ENCODE results near the gene CFAP410. TPM values are rescaled to one million over a fixed set of nuclear protein-coding genes. Genes with fewer than 3 reads are reported as not detected.

The CFAP410 gene
- 18.2 TPM for polyA plus RNA-seq (ENCODE audit: insufficient read length)
- long read RNA-seq, donor 1, partial matches to known transcripts, result 0 of 9 reads
- long read RNA-seq, donor 1, other reads (novel, unspliced or antisense), result 5 of 9 reads
- long read RNA-seq, donor 2, partial matches to known transcripts, result 0 of 1 reads
- long read RNA-seq, donor 2, other reads (novel, unspliced or antisense), result 0 of 1 reads
- long read RNA-seq, donor 3, partial matches to known transcripts, result 0 of 4 reads
- long read RNA-seq, donor 3, other reads (novel, unspliced or antisense), result 0 of 4 reads
- long read RNA-seq, donor 4, partial matches to known transcripts, result 5 of 5 reads
- long read RNA-seq, donor 4, other reads (novel, unspliced or antisense), result 0 of 5 reads
- long read RNA-seq, donor 5, partial matches to known transcripts, result 0 of 14 reads
- long read RNA-seq, donor 5, other reads (novel, unspliced or antisense), result 14 of 14 reads
- long read RNA-seq, donor 6, partial matches to known transcripts, result 0 of 9 reads
- long read RNA-seq, donor 6, other reads (novel, unspliced or antisense), result 8 of 9 reads
- long read RNA-seq, donor 7, partial matches to known transcripts, result 0 of 6 reads
- long read RNA-seq, donor 7, other reads (novel, unspliced or antisense), result 6 of 6 reads
- long read RNA-seq, donor 8, result 0 reads

DNA sequence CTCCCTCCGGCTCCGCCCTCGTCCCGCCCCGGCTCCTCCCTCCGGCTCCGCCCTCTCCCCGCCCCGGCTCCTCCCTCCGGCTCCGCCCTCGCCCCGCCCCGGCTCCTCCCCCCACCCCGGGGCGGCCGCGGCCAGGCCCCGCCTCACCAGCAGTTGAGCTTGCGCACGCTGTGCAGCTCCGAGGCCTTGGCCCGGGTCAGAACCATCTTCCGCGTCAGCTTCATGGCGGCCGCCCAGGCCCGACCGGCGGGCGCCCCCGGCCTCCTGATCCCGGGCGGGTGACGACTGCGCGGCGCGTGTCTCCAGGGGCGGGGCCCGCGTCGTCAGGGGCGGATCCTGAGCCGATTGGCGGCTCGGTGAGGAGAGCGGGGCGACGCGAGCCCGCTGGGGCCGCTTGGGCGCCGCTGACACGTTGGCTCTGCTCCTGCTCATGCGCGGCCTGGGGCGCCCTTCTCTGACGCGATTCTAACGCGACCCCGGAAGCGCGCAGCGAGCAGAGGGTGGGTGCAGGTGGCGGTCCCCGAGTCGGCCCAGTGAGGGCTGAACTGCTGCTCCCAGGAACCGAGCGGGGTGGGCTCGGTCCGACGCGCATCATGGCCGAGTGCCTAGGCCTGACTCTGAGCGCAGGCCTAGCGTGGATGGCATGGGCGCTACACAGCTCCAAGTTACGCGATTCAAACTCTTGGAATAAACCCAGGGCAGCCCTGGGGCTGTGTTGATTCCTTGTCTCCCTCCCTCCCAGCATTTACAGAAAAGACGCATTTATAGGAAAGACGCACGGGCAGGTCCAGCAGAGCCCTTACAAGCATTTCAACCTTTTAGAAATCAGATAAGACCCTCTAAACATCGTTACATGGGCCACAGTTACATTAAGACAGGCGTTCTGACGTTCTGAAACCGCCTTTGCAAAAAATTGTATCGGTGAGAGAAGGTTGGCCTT lies at the start of gene CFAP410:
CFAP410 (minus strand) TSS at position 420 of the 940 bp plus-strand sequence; CDS start at position 224, 196 bp downstream.
- DNase-seq, result peak; percentile 90

DNA sequence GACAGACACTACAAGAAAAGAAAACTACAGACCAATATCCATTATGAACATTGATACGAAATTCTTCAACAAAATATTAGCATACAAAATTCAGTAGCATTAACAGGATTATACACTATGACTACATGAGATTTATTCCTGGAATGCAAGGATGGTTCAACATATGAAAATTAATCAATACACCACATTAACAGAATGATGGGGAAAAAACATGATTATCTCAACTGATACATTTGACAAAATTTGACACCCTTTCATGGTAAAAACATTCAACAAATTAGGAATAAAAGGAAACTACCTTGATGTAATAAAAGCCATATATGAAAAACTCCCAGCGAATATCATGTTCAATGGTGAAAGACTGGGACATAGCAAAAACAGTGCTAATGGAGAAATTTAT lies 45.8 kb upstream of the CFAP410 start:
- DNase-seq, result no peak

DNA sequence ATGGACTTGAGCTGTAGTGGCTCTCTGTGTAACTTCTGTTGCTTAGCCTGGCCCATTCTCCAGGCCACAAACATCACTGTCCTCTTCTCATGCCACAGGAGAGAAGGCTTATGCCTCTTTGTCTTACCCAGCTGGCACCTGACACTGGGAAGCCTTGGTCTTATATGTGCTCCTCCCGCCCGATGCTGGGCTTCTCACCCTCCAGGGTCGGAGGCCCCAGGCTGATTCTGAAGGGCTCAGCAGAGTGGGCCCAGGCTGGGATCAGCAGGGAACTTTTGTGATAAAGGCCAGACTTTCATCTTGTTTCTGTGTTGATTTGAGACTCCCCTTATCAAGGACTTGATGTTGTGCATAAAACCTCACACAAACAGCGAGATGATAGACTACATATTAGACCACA lies 44.0 kb upstream of the CFAP410 start:
- DNase-seq, result no peak

DNA sequence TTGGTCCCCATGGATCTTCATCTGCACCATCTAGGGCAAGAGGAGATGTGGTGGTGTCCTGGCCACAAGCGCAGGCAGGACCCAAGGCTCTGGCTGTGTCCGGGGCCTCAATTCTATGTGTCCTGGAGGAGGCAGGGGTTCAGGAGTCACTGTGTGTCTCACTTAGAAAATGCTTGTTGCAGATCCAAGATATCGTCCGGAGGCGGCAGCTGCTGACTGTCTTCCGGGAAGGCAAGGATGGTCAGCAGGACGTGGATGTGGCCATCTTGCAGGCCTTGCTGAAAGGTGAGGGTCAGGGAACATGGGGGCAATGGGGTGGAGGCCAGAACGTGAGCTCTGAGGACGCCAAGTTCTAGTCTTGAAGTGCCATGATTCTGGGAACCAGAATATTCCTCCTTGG lies 43.3 kb upstream of the CFAP410 start:
- DNase-seq, result no peak

DNA sequence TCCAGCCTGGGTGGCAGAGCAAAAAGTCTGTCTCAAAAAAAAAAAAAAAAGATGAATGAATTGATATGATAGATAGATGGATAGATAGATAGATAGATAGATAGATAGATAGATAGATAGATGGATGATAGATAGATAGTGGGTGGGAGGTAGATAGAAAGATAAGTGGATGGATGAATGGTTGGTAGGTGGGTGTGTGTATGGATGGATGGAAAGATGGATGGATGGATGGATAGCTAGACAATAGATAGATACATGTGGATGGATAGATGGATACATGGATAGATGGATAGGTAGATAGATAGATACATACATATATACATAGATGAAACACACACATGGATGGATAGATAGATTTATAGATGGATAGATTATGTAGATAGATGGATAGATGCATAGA lies 42.7 kb upstream of the CFAP410 start:
- DNase-seq, result no peak

DNA sequence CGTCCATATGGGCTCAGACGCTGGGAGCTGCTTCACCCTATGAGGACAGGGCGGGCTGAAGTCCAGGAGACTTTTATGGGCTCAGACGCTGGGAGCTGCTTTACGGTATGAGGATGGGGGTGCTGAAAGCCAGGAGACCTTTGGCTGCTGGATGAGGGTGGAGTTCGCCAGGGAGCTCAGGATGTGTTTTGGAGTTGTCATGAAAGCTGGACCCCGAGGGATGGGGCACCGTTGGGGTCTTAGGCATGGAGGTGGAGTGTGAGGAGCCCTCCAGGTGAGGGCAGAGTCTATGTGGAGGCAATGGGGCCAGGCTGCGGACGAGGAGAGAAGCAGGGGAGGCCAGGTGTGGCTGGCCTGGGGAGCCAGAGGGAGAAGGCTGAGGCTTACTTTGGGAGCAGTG lies 41.7 kb upstream of the CFAP410 start:
- no peak for DNase-seq

- no peak for DNase-seq
Measured at GRCh38 chr21:44379991-44380865, 41.0 kb upstream of the CFAP410 start.

GRCh38 chr21:44379515-44379848 lies 40.3 kb upstream of the CFAP410 start:
- no peak for DNase-seq

- DNase-seq, result no peak
Measured at GRCh38 chr21:44378646-44379514, 39.7 kb upstream of the CFAP410 start.

DNA sequence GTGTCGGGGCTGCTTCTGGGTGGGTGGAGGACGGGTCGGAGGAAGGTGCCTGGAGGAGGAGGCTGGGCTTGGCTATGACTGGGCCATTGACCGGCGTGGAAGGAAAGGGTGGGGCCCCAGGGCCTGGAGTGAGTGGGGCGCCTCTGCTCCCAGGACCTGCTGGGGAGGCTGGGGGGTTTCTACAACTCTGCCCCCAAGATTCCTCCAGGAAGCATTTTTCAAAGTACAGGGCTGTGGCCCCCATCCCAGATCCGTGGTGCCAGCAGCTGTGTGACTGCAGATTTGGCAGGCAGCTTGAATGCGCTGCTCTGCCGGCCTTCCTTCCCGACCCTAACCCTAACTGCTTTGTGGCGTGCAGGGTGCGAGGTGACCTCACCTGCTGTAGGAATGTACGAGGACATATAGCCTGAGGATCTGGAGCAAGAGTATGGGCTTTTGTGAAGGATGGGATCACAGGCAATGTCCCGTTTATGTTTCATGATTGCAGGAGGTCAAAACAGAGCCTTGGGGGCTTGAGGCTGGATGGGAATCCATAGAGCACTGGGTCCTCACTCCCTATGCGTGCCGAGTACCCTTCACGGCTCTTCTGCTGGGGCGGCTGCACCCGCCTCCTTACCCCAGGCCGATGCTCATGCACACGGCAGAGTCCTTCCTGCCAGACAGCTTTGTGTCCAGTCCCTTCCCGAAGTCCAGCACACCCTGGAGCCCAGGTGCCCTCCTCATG lies 38.9 kb upstream of the CFAP410 start:
- no peak for DNase-seq

DNA sequence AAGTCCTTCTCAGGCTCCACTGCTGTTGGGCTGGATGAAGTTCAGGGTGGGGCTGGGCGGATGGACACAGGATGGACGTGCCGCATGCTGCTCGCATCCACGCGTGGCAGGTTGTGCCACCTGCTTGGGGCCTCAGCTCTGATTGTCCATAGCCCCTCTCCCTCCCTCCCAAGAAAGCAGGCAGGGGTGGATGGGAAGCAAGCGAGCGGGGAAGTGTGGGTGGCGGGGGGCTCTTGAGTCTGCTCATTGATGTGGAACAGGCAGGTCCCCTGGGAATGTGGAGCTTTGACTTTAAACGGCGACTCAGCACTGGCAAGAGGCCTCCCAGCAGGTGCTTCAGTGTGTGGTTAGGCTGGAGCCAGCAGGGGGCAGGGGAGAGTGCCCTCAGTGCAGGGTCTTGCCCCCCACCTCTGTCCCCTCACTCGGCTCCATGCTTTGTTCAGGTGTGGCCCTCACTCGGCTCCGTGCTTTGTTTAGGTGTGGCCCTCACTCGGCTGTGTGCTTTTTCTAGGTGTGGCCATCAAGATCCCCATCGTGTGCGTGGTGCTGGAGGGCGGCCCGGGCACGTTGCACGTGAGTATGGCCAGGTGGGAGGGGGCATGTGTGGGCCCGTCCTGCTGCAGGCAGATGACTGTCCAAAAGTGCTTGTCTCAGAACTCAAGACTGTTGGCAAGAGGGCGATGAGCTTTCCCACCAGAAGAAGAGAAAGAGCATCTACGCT lies 38.2 kb upstream of the CFAP410 start:
- DNase-seq, result no peak

DNA sequence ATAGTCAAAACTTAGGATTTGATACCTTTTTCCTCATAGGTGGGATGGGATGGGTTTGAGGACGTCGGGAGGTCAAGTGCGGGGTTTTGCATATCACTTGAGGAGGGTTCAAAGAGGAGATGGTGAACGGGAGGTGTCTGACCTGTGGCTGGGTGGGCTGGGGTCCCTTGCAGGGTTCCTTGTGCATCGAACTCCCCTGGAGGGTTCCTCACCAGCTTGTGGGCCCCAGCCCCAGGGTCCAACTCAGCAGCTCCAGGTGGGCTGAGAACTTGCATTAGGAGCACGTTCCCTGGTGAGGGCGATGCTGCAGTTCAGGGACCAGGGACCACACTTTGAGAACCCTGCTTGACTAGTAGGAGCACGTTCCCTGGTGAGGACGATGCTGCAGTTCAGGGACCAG lies 37.4 kb upstream of the CFAP410 start:
- DNase-seq, result no peak

- DNase-seq, result no peak
Measured at GRCh38 chr21:44375761-44376241, 36.6 kb upstream of the CFAP410 start.

DNA sequence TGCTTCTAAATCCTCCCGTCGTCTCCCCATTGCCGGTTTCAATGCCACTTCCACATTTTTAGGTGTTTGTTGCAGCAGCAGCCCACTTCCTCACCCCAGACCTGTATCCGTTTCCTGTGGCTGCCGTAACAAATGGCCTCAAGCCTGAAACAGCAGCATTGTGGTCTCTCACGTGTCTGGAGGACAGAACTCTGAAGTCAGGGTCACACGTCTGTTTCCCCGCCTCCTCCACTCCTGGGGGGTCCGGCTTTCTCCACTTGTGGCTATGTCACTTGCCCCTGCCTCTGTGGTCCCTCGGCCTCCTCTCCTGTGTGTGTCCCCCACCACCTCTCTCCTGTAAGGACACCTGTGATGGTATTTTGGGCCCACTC lies 36.1 kb upstream of the CFAP410 start:
- no peak for DNase-seq

DNA sequence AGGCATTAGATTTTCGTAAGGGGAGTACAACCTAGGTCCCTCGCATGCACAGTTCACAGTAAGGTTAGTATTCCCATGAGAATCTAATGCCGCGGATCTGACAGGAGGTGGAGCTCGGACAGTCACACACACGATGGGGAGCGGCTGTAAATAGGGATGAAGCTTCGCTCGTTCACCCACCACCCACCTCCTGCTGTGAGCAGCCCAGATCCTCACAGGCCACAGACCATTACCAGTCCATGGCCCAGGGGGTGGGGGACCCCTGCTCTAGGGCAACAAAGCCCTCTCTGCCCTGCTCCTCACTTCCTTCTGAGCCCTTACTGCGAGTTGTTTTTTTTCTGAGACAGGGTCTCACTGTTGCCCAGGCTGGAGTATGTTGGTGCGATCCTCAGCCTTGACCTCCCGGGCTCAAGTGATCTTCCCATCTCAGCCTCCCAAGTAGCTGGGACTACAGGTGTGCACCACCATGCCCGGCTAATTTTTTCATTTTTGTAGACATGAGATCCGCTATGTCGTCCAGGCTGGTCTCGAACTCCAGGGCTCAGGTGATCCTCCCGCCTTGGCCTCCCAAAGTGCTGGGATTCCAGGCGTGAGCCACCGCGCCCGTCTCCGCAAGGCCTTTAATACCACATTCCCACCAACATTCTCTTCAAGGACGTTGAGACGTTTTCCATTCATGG lies 35.6 kb upstream of the CFAP410 start:
- no peak for DNase-seq

DNA sequence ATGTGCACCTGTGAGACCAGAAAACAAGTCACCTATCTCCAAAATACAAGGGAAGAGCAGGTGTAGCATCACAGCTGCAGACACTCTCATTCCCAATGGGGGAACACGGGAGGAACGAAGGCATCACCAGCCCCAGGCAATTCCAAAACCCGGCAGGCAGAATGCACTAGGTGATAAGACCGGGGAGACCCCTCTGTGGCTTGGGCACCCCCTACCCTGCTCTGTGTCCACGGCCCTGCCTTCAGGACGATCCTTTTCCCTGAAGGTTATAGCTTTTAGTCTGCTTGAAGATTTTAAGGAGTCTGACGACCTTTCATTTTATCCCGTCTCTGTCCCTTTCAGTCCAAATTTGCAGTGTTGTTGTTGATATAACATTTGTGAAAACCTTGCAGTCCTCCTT lies 33.4 kb upstream of the CFAP410 start:
- DNase-seq, result no peak

GRCh38 chr21:44371596-44371995 lies 32.4 kb upstream of the CFAP410 start:
- no peak for DNase-seq

GRCh38 chr21:44370786-44371410 lies 31.7 kb upstream of the CFAP410 start:
- no peak for DNase-seq
